WTC11 (cell line): ENCODE measurements around the gene SLC25A6. TPM values are rescaled to one million over a fixed set of nuclear protein-coding genes. Genes with fewer than 3 reads are reported as not detected.
A peak's percentile ranks its signal among the peaks of the same experiment; 100 is the strongest.

Experiments used
- ATAC-seq: fragments of 200-7000 bp; cut with Tn5 transposase; 2 replicates; pipeline ENCODE4 v1.10.0; 2021; ENCODE audit warnings: mild to moderate bottlenecking, moderate library complexity
- CTCF ChIA-PET: fragments of 300-600 bp; sonication (Branson Sonifier 250); formaldehyde crosslinking; loops from one replicate; lab custom pipeline; 2021; ENCODE audit warnings: antibody characterized with exemption; lab: Charles Lee
- POLR2A ChIA-PET: fragments of 350-600 bp; sonication (Branson Sonifier 250); formaldehyde crosslinking; loops from one replicate; lab custom pipeline; 2021; ENCODE audit warnings: antibody characterized with exemption; lab: Charles Lee
- DNase-seq: peaks from one replicate; pipeline ENCODE4 v3.0.0; 2021; ENCODE audit warnings: low spot score
- H3K27ac Mint-ChIP-seq: 2 replicates; pipeline ENCODE4 v1.8.0; 2021; ENCODE audit warnings: mixed read lengths
- H3K27me3 Mint-ChIP-seq: 2 replicates; pipeline ENCODE4 v1.8.0; 2021; ENCODE audit warnings: low read depth, mild to moderate bottlenecking, moderate library complexity, mixed read lengths
- H3K36me3 Mint-ChIP-seq: 2 replicates; pipeline ENCODE4 v1.8.0; 2021; ENCODE audit warnings: mixed read lengths
- H3K4me1 Mint-ChIP-seq: 2 replicates; pipeline ENCODE4 v1.8.0; 2022; ENCODE audit warnings: mixed read lengths
- H3K4me3 Mint-ChIP-seq: 2 replicates; pipeline ENCODE4 v1.8.0; 2021; ENCODE audit warnings: mild to moderate bottlenecking, moderate library complexity, mixed read lengths
- H3K9me3 Mint-ChIP-seq: 2 replicates; pipeline ENCODE4 v1.8.0; 2021; ENCODE audit warnings: mixed read lengths
- CDX4 ChIP-seq: fragments of 250-450 bp; sonication (Bioruptor Pico); IDR thresholded peaks from 2 replicates; pipeline ENCODE4 v1.9.0; 2021; ENCODE audit warnings: moderate library complexity, mild to moderate bottlenecking, inconsistent platforms, borderline replicate concordance
- CREM ChIP-seq: sonication (generic); formaldehyde crosslinking; IDR thresholded peaks from 2 replicates; pipeline ENCODE4 v1.8.1; 2022; ENCODE audit warnings: mild to moderate bottlenecking, missing genetic modification reagents, moderate library complexity
- CTCF ChIP-seq: fragments of 200-600 bp; IDR thresholded peaks from 2 replicates; pipeline ENCODE4 v1.8.0; 2022; ENCODE audit warnings: antibody characterized with exemption
- FOXJ3 ChIP-seq: sonication (generic); formaldehyde crosslinking; IDR thresholded peaks from 2 replicates; pipeline ENCODE4 v1.9.0; 2021; ENCODE audit warnings: missing genetic modification reagents, mild to moderate bottlenecking, borderline replicate concordance
- FOXP1 ChIP-seq: sonication (generic); formaldehyde crosslinking; IDR thresholded peaks from 2 replicates; pipeline ENCODE4 v1.8.0; 2022; ENCODE audit warnings: missing genetic modification reagents, mild to moderate bottlenecking, moderate library complexity, borderline replicate concordance
- GRHL2 ChIP-seq: fragments of 250-450 bp; sonication (Bioruptor Pico); IDR thresholded peaks from 2 replicates; pipeline ENCODE4 v1.8.0; 2022; ENCODE audit warnings: mild to moderate bottlenecking, moderate library complexity; ENCODE audit not compliant: insufficient replicate concordance, severe bottlenecking
- HMGXB4 ChIP-seq: sonication (generic); formaldehyde crosslinking; IDR thresholded peaks from 2 replicates; pipeline ENCODE4 v1.8.1; 2023; ENCODE audit warnings: mild to moderate bottlenecking, moderate library complexity, missing genetic modification reagents
- JUN ChIP-seq: sonication (generic); formaldehyde crosslinking; IDR thresholded peaks from 2 replicates; pipeline ENCODE4 v1.8.0; 2023; ENCODE audit warnings: mild to moderate bottlenecking, missing genetic modification reagents
- MAX ChIP-seq: sonication (generic); formaldehyde crosslinking; IDR thresholded peaks from 2 replicates; pipeline ENCODE4 v1.8.0; 2022; ENCODE audit warnings: mild to moderate bottlenecking, missing genetic modification reagents
- MXD4 ChIP-seq: fragments of 250-450 bp; sonication (Bioruptor Pico); IDR thresholded peaks from 2 replicates; pipeline ENCODE4 v1.8.0; 2021; ENCODE audit warnings: mild to moderate bottlenecking, moderate library complexity, borderline replicate concordance
- NFATC4 ChIP-seq: fragments of 250-450 bp; sonication (Bioruptor Pico); IDR thresholded peaks from 2 replicates; pipeline ENCODE4 v1.9.0; 2021; ENCODE audit warnings: mild to moderate bottlenecking
- PRRX2 ChIP-seq: fragments of 250-450 bp; sonication (Bioruptor Pico); IDR thresholded peaks from 2 replicates; pipeline ENCODE4 v1.8.0; 2021; ENCODE audit warnings: mild to moderate bottlenecking
- RORB ChIP-seq: fragments of 250-450 bp; sonication (Bioruptor Pico); IDR thresholded peaks from 2 replicates; pipeline ENCODE4 v1.9.0; 2021; ENCODE audit warnings: mild to moderate bottlenecking
- SMAD4 ChIP-seq: sonication (generic); formaldehyde crosslinking; IDR thresholded peaks from 2 replicates; pipeline ENCODE4 v1.8.0; 2022; ENCODE audit warnings: mild to moderate bottlenecking, missing genetic modification reagents
- SOX15 ChIP-seq: fragments of 250-450 bp; sonication (Bioruptor Pico); IDR thresholded peaks from 2 replicates; pipeline ENCODE4 v1.9.0; 2021; ENCODE audit warnings: mild to moderate bottlenecking
- TEAD1 ChIP-seq: sonication (generic); formaldehyde crosslinking; IDR thresholded peaks from 2 replicates; pipeline ENCODE4 v1.8.0; 2022; ENCODE audit warnings: mild to moderate bottlenecking, missing genetic modification reagents
- TEAD4 ChIP-seq: sonication (generic); formaldehyde crosslinking; IDR thresholded peaks from 2 replicates; pipeline ENCODE4 v1.8.0; 2022; ENCODE audit warnings: mild to moderate bottlenecking, missing genetic modification reagents
- TP53 ChIP-seq: sonication (generic); formaldehyde crosslinking; IDR thresholded peaks from 2 replicates; pipeline ENCODE4 v1.8.1; 2023; ENCODE audit warnings: mild to moderate bottlenecking, missing genetic modification reagents
- ZNF121 ChIP-seq: sonication (generic); formaldehyde crosslinking; IDR thresholded peaks from 2 replicates; pipeline ENCODE4 v1.8.0; 2023; ENCODE audit warnings: missing genetic modification reagents
- ZNF219 ChIP-seq: sonication (generic); formaldehyde crosslinking; IDR thresholded peaks from 2 replicates; pipeline ENCODE4 v1.8.0; 2023; ENCODE audit warnings: missing genetic modification reagents, mild to moderate bottlenecking, borderline replicate concordance
- ZNF317 ChIP-seq: sonication (generic); formaldehyde crosslinking; IDR thresholded peaks from 2 replicates; pipeline ENCODE4 v1.8.1; 2023; ENCODE audit warnings: low read depth, mild to moderate bottlenecking, moderate library complexity, missing genetic modification reagents, borderline replicate concordance
- ZNF416 ChIP-seq: fragments of 250-450 bp; sonication (Bioruptor Pico); IDR thresholded peaks from 2 replicates; pipeline ENCODE4 v1.9.0; 2021; ENCODE audit warnings: mild to moderate bottlenecking, inconsistent platforms
- ZNF512 ChIP-seq: sonication (generic); formaldehyde crosslinking; IDR thresholded peaks from 2 replicates; pipeline ENCODE4 v1.8.1; 2022; ENCODE audit warnings: missing genetic modification reagents, borderline replicate concordance
- ZNF671 ChIP-seq: fragments of 250-450 bp; sonication (Bioruptor Pico); IDR thresholded peaks from 2 replicates; pipeline ENCODE4 v1.8.0; 2021; ENCODE audit warnings: mild to moderate bottlenecking
- total RNA-seq: library from RNA; stranded (reverse); gene quantifications from 3 replicates; pipeline ENCODE4 v1.2.3, GENCODE V29; 2021
- TF ChIP-seq, protein P1 (sequence below): sonication (generic); formaldehyde crosslinking; IDR thresholded peaks from 2 replicates; pipeline ENCODE4 v1.8.1; 2023; ENCODE audit warnings: mild to moderate bottlenecking, missing genetic modification reagents
- TF ChIP-seq, protein P2 (sequence below): sonication (generic); formaldehyde crosslinking; conservative IDR thresholded peaks from 2 replicates; pipeline ENCODE4 v1.8.1; 2022; ENCODE audit warnings: mild to moderate bottlenecking, missing genetic modification reagents

The SLC25A6 gene
- total RNA-seq, 1 experiment from 2014 or later, result 627 TPM

DNA sequence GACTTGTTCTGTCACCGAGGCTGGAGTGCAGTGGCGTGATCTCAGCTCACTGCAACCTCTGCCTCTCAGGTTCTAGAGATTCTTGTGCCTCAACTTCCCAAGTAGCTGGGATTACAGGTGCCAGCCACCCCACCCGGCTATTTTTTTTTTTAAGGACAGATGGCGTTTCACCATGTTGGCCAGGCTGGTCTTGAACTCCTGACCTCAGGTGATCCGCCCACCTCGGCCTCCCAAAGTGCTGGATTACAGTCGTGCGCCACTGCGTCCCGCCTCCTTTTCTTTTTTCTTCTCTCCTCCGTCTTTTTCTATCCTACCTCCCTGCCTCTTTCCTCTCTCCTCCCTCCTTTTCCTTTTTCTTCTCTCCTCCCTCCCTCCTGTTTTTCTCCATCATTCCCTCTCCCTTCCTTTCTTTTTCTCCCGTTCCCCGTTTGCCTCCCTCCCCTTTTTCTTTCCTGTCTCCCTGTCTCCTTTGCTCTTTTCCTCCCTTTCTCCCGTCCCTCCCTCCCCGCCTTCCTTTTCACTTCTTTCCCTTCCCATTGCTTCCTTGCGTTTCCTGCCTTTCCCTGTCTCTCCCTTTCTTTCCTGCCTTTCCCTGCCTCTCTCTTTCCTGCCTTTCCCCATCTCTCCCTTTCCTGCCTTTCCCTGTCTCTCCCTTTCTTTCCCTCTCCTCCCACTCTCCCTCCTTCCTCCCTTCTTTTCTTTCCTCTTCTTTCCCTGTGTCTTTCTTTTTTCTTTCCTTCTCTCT, 2.1 kb upstream of the SLC25A6 start:
- H3K27me3 Mint-ChIP-seq, result no peaks in the 10 kb centered on the region
- DNase-seq, result no peak
- TF ChIP-seq, protein P1, sequence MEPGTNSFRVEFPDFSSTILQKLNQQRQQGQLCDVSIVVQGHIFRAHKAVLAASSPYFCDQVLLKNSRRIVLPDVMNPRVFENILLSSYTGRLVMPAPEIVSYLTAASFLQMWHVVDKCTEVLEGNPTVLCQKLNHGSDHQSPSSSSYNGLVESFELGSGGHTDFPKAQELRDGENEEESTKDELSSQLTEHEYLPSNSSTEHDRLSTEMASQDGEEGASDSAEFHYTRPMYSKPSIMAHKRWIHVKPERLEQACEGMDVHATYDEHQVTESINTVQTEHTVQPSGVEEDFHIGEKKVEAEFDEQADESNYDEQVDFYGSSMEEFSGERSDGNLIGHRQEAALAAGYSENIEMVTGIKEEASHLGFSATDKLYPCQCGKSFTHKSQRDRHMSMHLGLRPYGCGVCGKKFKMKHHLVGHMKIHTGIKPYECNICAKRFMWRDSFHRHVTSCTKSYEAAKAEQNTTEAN (CRISPR knock-in tag), result no peak
- no peak for TF ChIP-seq ZNF671 (CRISPR knock-in tag)
- TF ChIP-seq ZNF512 (CRISPR knock-in tag), result peak; percentile 93
- no peak for TF ChIP-seq MAX
- TF ChIP-seq, all 79 proteins: peak for 1
- ChIA-PET POLR2A (no interaction called here), CTCF (no interaction called here)
- ATAC-seq, result no peak
- peaks cover 45% of the 10 kb centered on the region for H3K36me3 Mint-ChIP-seq
- peaks cover 39% of the 10 kb centered on the region for H3K4me1 Mint-ChIP-seq
- peak overlapping the region; percentile 93 for H3K4me3 Mint-ChIP-seq
- peak overlapping the region; percentile 74 for H3K27ac Mint-ChIP-seq
- H3K9me3 Mint-ChIP-seq, result no peaks in the 10 kb centered on the region

GRCh38 chrX:1392376-1393068, 609 bp upstream of the SLC25A6 start:
- Mint-ChIP-seq H3K4me1 (peaks cover 53% of the 10 kb centered on the region), H3K27ac (peak overlapping the region; percentile 65; the same call in 1 of the 2 replicates), H3K27me3 (no peaks in the 10 kb centered on the region), H3K4me3 (peak overlapping the region; percentile 93), H3K36me3 (peaks cover 56% of the 10 kb centered on the region), H3K9me3 (no peaks in the 10 kb centered on the region)
- POLR2A ChIA-PET, result no interaction called here
- ATAC-seq (peak; percentile 0; the same call in 1 of the 2 replicates), DNase-seq (peak; percentile 57)
- CTCF ChIA-PET, result no interaction called here
- TF ChIP-seq NFATC4, result peak; percentile 86; the same call in 1 of the 2 replicates
- no peak for TF ChIP-seq GRHL2
- no peak for TF ChIP-seq FOXJ3 (CRISPR knock-in tag)
- no peak for TF ChIP-seq SOX15
- TF ChIP-seq ZNF121 (CRISPR knock-in tag), result no peak
- no peak for TF ChIP-seq JUN (CRISPR knock-in tag)
- TF ChIP-seq RORB (CRISPR knock-in tag), result no peak
- no peak for TF ChIP-seq TEAD4 (CRISPR knock-in tag)
- peak; percentile 72; the same call in 1 of the 2 replicates for TF ChIP-seq CREM (CRISPR knock-in tag)
- no peak for TF ChIP-seq ZNF317
- TF ChIP-seq HMGXB4 (CRISPR knock-in tag), result 0 out of 2 replicates have a peak, but pooled peaks have one; percentile 31
- TF ChIP-seq TEAD1 (CRISPR knock-in tag), result no peak
- TF ChIP-seq SMAD4 (CRISPR knock-in tag), result no peak
- 0 out of 2 replicates have a peak, but pooled peaks have one; percentile 61 for TF ChIP-seq PRRX2 (CRISPR knock-in tag)
- TF ChIP-seq ZNF416 (CRISPR knock-in tag), result peak; percentile 50
- TF ChIP-seq FOXP1 (CRISPR knock-in tag), result peak; percentile 14; the same call in 1 of the 2 replicates
- no peak for TF ChIP-seq MXD4 (CRISPR knock-in tag)
- TF ChIP-seq TP53, result peak; percentile 38; the same call in 1 of the 2 replicates
- TF ChIP-seq, protein P2, sequence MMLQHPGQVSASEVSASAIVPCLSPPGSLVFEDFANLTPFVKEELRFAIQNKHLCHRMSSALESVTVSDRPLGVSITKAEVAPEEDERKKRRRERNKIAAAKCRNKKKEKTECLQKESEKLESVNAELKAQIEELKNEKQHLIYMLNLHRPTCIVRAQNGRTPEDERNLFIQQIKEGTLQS, result no peak
- TF ChIP-seq CTCF, result no peak
- TF ChIP-seq CDX4 (CRISPR knock-in tag), result no peak
- no peak; the same call in 1 of the 2 replicates for TF ChIP-seq ZNF219 (CRISPR knock-in tag)
